ENCODE data around the gene TMEM200A.

Gene TMEM200A

GRCh38 chr6:130489514-130489913, 123.7 kb downstream of the TMEM200A start:
- DNase-seq: no peak
- Histone ChIP-seq H3K36me3 (no peaks in the 10 kb centered on the region), H3K27me3 (no peaks in the 10 kb centered on the region), H3K27ac (no peak overlapping the region), H3K4me1 (no peaks in the 10 kb centered on the region), H3K9me3 (peaks cover 0 to 2% (median 0%) of the 10 kb centered on the region in 3 donors), H3K4me3 (no peak overlapping the region)
- no peak for TF ChIP-seq CTCF (IDR thresholded peaks at IDR 0.05)
- intact Hi-C loops (cut with DNase I; ENCODE audit: low total_unique reads): no loop called here
